NCI-H2227 (cell line): ENCODE measurements around the gene SLC2A9.
"Not testable (repeated sequence)": the region's sequence is repeated elsewhere in the genome, so short reads cannot be mapped to it uniquely, and the experiment has no call there.

Experiments
- DNase-seq: peaks from one replicate; lab custom pipeline; 2025; ENCODE audit not compliant: unreplicated experiment; lab: John Stamatoyannopoulos, UW

SLC2A9 gene

DNA sequence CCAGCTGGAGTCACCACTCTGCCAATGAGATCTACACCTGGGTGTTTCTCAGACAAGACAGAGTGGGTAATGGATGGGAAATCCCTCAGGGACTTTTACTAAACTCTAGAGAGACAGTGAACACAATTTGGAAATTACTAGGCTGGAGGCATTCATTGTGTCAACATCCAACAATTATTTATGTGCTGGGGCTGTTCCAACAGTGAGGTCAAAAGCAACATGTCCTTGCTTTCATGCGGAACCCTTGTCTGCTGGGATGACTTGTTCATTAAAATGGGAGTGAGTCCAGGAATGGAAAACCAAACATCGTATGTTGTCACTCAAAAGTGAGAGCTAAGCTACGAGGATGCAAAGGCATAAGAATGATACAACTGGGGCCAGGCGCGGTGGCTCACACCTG is 185.9 kb downstream of the SLC2A9 start:
- no peak for DNase-seq

DNA sequence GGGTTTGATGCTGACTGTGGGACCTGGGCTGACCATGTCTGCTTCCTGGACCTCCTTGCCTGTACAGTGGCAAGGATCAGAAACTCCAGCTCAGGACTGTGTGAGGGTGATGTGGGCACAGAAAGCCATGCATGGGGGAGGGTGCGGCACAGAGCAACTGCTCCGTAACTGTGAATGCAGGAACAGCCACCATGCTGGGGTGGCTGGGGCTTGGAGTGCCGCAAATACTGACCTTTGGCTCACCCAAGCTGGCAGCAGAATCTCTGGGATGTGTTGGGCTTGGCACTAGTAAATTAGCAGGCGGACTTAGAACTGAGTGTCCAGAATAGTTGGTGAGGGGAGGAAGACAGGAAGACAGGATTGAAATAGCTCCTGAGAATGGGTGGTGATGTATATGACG is 187.9 kb downstream of the SLC2A9 start:
- no peak for DNase-seq

DNA sequence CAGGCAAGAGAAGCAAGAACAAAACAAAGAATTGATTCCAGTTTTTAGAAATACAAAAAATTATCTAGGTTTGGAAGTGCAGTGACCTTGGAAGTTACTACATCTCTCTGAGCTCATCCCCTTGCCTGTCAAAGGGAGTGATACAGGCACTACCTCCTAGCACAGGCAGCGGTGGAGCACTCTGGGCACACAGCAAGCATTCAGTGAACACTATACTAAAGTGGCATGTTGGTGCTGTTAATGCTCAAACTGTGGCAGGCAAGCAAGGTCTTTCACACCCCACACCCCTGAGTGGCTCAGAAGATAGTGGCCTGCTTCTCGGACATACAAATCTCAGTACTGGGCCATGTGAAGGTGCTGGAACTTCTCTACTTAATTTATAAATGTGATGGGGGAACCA is 188.7 kb downstream of the SLC2A9 start:
- DNase-seq, result no peak

DNA sequence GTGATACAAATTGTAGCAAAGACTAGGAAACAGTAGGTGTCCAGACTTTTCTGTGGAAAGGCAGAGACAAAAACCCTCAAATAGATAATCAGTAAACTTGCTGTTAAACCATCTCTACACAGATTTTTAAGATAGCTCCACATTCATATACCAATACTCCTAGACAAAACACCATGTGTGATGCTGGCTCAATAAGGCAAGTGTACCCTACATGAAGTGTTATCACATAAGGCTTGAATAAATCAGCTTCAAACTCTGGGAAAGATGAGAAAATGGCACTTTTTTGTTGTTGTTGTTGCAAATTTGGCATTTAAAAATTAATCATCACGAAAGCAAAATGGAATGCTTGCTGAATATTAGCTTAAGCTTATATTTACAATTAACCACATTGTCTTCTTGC is 194.7 kb downstream of the SLC2A9 start:
- DNase-seq, result no peak

GRCh38 chr4:9825049-9825448 is 196.2 kb downstream of the SLC2A9 start:
- DNase-seq, result no peak

DNA sequence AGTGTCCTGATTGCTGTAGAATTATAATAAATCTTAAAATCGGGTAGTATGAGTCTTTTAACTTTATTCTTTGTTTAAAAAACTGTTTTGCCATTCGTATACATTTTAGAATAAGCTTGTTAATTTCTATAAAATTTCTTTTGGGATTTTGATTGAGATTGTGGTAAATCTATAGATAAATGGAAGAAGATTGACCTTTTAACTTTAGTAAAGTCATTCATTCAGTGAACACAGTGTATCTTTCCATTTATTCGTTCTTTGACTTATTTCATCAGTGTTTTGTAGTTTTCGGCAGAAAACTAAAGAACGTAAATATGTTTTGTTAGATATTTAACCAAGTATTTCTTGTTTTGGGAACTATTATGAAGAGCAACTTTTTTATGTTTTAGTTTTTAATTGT is 201.0 kb downstream of the SLC2A9 start:
- DNase-seq, result no peak

- no peak for DNase-seq
Observed at GRCh38 chr4:9816285-9816684, 205.0 kb downstream of the SLC2A9 start.

GRCh38 chr4:9812501-9813340 is 208.6 kb downstream of the SLC2A9 start:
- no peak for DNase-seq

DNA sequence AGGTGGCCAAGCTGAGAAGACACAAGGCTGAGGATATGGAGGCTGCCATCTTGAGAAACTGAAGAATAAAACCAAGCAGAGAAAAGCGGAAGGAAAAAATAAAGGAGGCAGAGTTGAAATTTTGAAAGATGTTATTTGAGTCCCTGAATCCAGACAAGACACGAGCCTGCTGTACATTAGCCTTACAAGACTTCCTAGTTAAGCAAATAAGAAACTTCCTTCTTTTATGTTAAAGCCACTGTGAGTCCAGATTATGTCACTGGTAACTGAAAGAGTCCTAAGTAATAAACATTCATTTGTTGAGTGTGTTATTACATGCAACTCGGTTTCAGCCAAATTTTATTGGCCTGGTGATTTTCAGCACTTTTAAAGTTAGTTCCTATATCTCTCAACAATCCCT is 209.5 kb downstream of the SLC2A9 start:
- DNase-seq, result no peak

GRCh38 chr4:9808077-9808476 is 213.2 kb downstream of the SLC2A9 start:
- DNase-seq, result no peak

DNA sequence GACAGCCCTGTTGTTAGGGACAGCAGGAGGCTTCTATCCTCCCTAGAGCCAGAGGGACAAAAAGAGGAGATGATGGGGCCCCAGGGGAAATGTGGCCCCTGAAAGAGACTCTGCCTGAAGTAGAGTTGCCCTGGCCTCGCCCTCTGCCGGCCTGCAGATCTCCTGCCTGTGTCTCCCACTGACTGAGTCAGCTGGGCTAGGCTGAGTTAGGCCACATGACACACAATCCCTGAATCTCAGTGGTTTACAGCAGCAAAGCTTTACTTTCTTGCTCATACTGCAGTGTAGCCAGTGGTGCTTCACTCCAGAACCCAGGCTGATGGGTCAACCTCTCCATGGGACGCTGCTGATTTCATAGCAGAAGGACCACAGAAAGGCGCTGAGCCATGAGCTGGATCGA is 216.4 kb downstream of the SLC2A9 start:
- DNase-seq, result no peak

- DNase-seq, result no peak
Observed at GRCh38 chr4:9800848-9801247, 220.4 kb downstream of the SLC2A9 start.

- not testable (repeated sequence) for DNase-seq
Observed at GRCh38 chr4:9796641-9797040, 224.7 kb downstream of the SLC2A9 start.

GRCh38 chr4:9792381-9792780 is 228.9 kb downstream of the SLC2A9 start:
- DNase-seq, result no peak

- not testable (repeated sequence) for DNase-seq
Observed at GRCh38 chr4:9785891-9786290, 235.4 kb downstream of the SLC2A9 start.

DNA sequence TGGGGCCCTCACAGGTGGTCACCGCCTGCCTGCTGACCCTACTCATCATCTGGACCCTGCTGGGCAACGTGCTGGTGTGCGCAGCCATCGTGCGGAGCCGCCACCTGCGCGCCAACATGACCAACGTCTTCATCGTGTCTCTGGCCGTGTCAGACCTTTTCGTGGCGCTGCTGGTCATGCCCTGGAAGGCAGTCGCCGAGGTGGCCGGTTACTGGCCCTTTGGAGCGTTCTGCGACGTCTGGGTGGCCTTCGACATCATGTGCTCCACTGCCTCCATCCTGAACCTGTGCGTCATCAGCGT is 239.2 kb downstream of the SLC2A9 start:
- DNase-seq, result no peak

GRCh38 chr4:9781343-9782135 is 239.8 kb downstream of the SLC2A9 start, which contains the start of gene DRD5:
TSS of gene DRD5 (plus strand) at chr4:9781634. CDS start at chr4:9782030, 396 bp downstream.
- no peak for DNase-seq
